Liver (tissue), 9 donors: Measurements from ENCODE around the gene OTUD6A. TPM values are rescaled to one million over a fixed set of nuclear protein-coding genes. Genes with fewer than 3 reads are reported as not detected.
A peak's percentile ranks its signal among the peaks of the same experiment; 100 is the strongest.

Experiments
- DNase-seq: peaks from one replicate; pipeline ENCODE4 v3.0.0-alpha.2; 2017; ENCODE audit warnings: low spot score
- H3K27ac ChIP-seq, 2 donors: one replicate each; pipeline ENCODE4 v1.7.0; 2013; ENCODE audit warnings: inconsistent platforms in 2 of 2, low read length in 2 of 2, control low read depth in 1 of 2, low read depth in 1 of 2, mild to moderate bottlenecking in 1 of 2
- H3K27me3 ChIP-seq, 4 donors: one replicate each; pipeline versions ENCODE4 v1.6.1 to v1.7.0; 2013; ENCODE audit warnings: low read length in 3 of 4, inconsistent platforms in 1 of 4, mild to moderate bottlenecking in 1 of 4, moderate library complexity in 1 of 4; ENCODE audit not compliant: control insufficient read depth in 4 of 4, insufficient read depth in 4 of 4
- H3K36me3 ChIP-seq, 4 donors: one replicate each; pipeline versions ENCODE4 v1.6.1 to v1.7.0; 2013; ENCODE audit warnings: low read length in 3 of 4, mild to moderate bottlenecking in 3 of 4, low read depth in 1 of 4, moderate library complexity in 1 of 4; ENCODE audit not compliant: control insufficient read depth in 4 of 4, insufficient read depth in 3 of 4
- H3K4me1 ChIP-seq, 4 donors: one replicate each; pipeline versions ENCODE4 v1.6.1 to v1.7.0; 2013; ENCODE audit warnings: low read length in 3 of 4, mild to moderate bottlenecking in 3 of 4, moderate library complexity in 1 of 4; ENCODE audit not compliant: control insufficient read depth in 4 of 4, insufficient read depth in 4 of 4
- H3K4me3 ChIP-seq, 3 donors: one replicate each; pipeline versions ENCODE4 v1.6.1 to v1.7.0; 2013; ENCODE audit warnings: low read length in 3 of 3, control low read depth in 1 of 3, low read depth in 1 of 3, mild to moderate bottlenecking in 1 of 3
- H3K9ac ChIP-seq, 2 donors: one replicate each; pipeline ENCODE4 v1.7.0; 2013; ENCODE audit warnings: low read length in 2 of 2, mild to moderate bottlenecking in 2 of 2, moderate library complexity in 2 of 2, control low read depth in 1 of 2, low read depth in 1 of 2
- H3K9me3 ChIP-seq, 4 donors: one replicate each; pipeline versions ENCODE4 v1.6.1 to v1.7.0; 2013; ENCODE audit warnings: low read length in 3 of 4; ENCODE audit not compliant: control insufficient read depth in 4 of 4
- EGR1 ChIP-seq, 2 donors: IDR thresholded peaks; 2 replicates each; pipeline ENCODE4 v1.6.1; 2016 to 2018; ENCODE audit warnings: antibody characterized with exemption in 2 of 2, low read depth in 2 of 2
- FOXA1 ChIP-seq: IDR thresholded peaks from 2 replicates; pipeline ENCODE4 v1.6.1; 2016; ENCODE audit warnings: antibody characterized with exemption
- FOXA2 ChIP-seq: IDR thresholded peaks from 2 replicates; pipeline ENCODE4 v1.6.1; 2016; ENCODE audit warnings: antibody characterized with exemption
- GABPA ChIP-seq, 2 donors: IDR thresholded peaks in 1 of 2; conservative IDR thresholded peaks in 1 of 2; 2 replicates each; pipeline ENCODE4 v1.6.1; 2016; ENCODE audit warnings: antibody characterized with exemption in 2 of 2, mild to moderate bottlenecking in 1 of 2, moderate library complexity in 1 of 2
- HNF4A ChIP-seq, 2 donors: conservative IDR thresholded peaks; 2 replicates each; pipeline ENCODE4 v1.6.1; 2016; ENCODE audit warnings: antibody characterized with exemption in 2 of 2, mild to moderate bottlenecking in 2 of 2
- HNF4G ChIP-seq: IDR thresholded peaks from 2 replicates; pipeline ENCODE4 v1.6.1; 2016; ENCODE audit warnings: antibody characterized with exemption
- JUND ChIP-seq, 2 donors: IDR thresholded peaks; 2 replicates each; pipeline ENCODE4 v1.6.1; 2016; ENCODE audit warnings: antibody characterized with exemption in 2 of 2
- NR2F2 ChIP-seq: IDR thresholded peaks from 2 replicates; pipeline ENCODE4 v1.6.1; 2016; ENCODE audit warnings: antibody characterized with exemption
- RAD21 ChIP-seq, 2 donors: IDR thresholded peaks; 2 replicates each; pipeline ENCODE4 v1.6.1; 2016; ENCODE audit warnings: antibody characterized with exemption in 2 of 2, mild to moderate bottlenecking in 2 of 2
- RXRA ChIP-seq, 2 donors: IDR thresholded peaks; 2 replicates each; pipeline ENCODE4 v1.6.1; 2017 to 2018; ENCODE audit warnings: antibody characterized with exemption in 2 of 2, mild to moderate bottlenecking in 1 of 2
- SP1 ChIP-seq: IDR thresholded peaks from 2 replicates; pipeline ENCODE4 v1.6.1; 2018; ENCODE audit warnings: antibody characterized with exemption, mild to moderate bottlenecking
- TAF1 ChIP-seq: conservative IDR thresholded peaks from 2 replicates; pipeline ENCODE4 v1.6.1; 2016; ENCODE audit warnings: antibody characterized with exemption, mild to moderate bottlenecking
- YY1 ChIP-seq: IDR thresholded peaks from 2 replicates; pipeline ENCODE4 v1.6.1; 2016; ENCODE audit warnings: antibody characterized with exemption, mild to moderate bottlenecking
- WGBS: extraction: QIAGEN DNeasy Blood & Tissue Kit; methylation state at CpG from one replicate; pipeline ENCODE4 v1.1.7; 2013; 5-methylcytosine and 5-hydroxymethylcytosine counted together
- polyA plus RNA-seq, 2 donors: library from polyadenylated mRNA; stranded (reverse) in 1 of 2; unstranded in 1 of 2; fragments of 200-250 nt in 1 of 2; fragments of >200 nt in 1 of 2; fragmentation: Nextera tagmentation in 1 of 2; extraction: Ambion mirVana in 1 of 2; gene quantifications; one replicate each; pipeline versions ENCODE4 v1.2.1 to v1.2.3, GENCODE V29; 2013 to 2015
- total RNA-seq, 2 donors: library from RNA; depleted of rRNA; stranded (reverse); fragments of >200 nt; gene quantifications; one replicate each; pipeline ENCODE4 v1.2.3, GENCODE V29; 2014
- TF ChIP-seq, protein P1 (sequence below): IDR thresholded peaks from 2 replicates; pipeline ENCODE4 v1.6.1; 2016; ENCODE audit warnings: antibody characterized with exemption, mild to moderate bottlenecking
- TF ChIP-seq, protein P2 (sequence below): IDR thresholded peaks from 2 replicates; pipeline ENCODE4 v1.6.1; 2016; ENCODE audit warnings: antibody characterized with exemption
- TF ChIP-seq, protein P3 (sequence below): fragments of 150-350 bp; IDR thresholded peaks from 2 replicates; pipeline ENCODE4 v1.5.1; 2017; ENCODE audit warnings: improper control_type of control experiment, low read depth, low read length; ENCODE audit not compliant: missing input control
- TF ChIP-seq, protein P4 (sequence below): IDR thresholded peaks from 2 replicates; pipeline ENCODE4 v1.6.1; 2016; ENCODE audit warnings: antibody characterized with exemption
- TF ChIP-seq, protein P5 (sequence below): IDR thresholded peaks from 2 replicates; pipeline ENCODE4 v1.6.1; 2016; ENCODE audit warnings: antibody characterized with exemption
- donor health status: healthy.
- donor health status: healthy.
- donor health status: healthy.
- donor health status: healthy.
- donor health status: healthy.

Gene OTUD6A
- total and polyA plus RNA-seq, 4 donors: not detected

DNA sequence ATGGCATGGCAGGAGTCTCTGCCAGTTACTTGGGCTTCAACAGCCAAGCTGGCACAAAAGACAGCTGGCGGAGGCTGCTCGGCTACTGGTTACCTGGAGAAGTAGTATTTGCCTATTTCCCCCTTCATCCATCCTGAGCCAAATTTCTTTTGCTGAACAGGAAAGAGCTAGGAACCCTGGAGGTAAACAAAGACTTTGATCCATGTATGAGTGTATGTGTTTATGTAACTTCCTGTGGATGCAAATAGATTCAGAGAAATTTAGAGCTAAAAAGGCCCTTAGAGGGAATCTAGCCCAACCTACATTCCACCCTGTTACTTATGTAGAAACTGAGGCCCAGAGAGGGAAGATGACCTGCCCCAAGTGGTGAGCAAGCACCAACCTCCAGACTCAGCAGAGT lies 23.7 kb upstream of the OTUD6A start:
- Histone ChIP-seq H3K4me1 (peaks cover 0 to 8% (median 5%) of the 10 kb centered on the region in 4 donors), H3K36me3 (no peaks in the 10 kb centered on the region), H3K27ac (peak overlapping the region in 1 of 2 donors; percentile 0), H3K9ac (no peak overlapping the region), H3K4me3 (no peak overlapping the region), H3K27me3 (no peaks in the 10 kb centered on the region), H3K9me3 (no peaks in the 10 kb centered on the region)
- TF ChIP-seq EGR1 (IDR thresholded peaks at IDR 0.05; ENCODE audit: low read depth in 2 of 2) (no peak), JUND (IDR thresholded peaks at IDR 0.05) (peak in 1 of 2 donors; percentile 15), FOXA2 (peak; percentile 71), NR2F2 (no peak), YY1 (no peak), FOXA1 (no peak), RAD21 (IDR thresholded peaks at IDR 0.05) (no peak), GABPA (IDR thresholded peaks at IDR 0.05 in 1 of 2, conservative IDR thresholded peaks at IDR 0.05 in 1 of 2) (peak in 1 of 2 donors; percentile 62), SP1 (peak; percentile 12), HNF4A (conservative IDR thresholded peaks at IDR 0.05) (peak; percentile 57 to 64), RXRA (IDR thresholded peaks at IDR 0.05) (peak in 1 of 2 donors; percentile 8), TAF1 (no peak), HNF4G (no peak)
- TF ChIP-seq, protein P1, sequence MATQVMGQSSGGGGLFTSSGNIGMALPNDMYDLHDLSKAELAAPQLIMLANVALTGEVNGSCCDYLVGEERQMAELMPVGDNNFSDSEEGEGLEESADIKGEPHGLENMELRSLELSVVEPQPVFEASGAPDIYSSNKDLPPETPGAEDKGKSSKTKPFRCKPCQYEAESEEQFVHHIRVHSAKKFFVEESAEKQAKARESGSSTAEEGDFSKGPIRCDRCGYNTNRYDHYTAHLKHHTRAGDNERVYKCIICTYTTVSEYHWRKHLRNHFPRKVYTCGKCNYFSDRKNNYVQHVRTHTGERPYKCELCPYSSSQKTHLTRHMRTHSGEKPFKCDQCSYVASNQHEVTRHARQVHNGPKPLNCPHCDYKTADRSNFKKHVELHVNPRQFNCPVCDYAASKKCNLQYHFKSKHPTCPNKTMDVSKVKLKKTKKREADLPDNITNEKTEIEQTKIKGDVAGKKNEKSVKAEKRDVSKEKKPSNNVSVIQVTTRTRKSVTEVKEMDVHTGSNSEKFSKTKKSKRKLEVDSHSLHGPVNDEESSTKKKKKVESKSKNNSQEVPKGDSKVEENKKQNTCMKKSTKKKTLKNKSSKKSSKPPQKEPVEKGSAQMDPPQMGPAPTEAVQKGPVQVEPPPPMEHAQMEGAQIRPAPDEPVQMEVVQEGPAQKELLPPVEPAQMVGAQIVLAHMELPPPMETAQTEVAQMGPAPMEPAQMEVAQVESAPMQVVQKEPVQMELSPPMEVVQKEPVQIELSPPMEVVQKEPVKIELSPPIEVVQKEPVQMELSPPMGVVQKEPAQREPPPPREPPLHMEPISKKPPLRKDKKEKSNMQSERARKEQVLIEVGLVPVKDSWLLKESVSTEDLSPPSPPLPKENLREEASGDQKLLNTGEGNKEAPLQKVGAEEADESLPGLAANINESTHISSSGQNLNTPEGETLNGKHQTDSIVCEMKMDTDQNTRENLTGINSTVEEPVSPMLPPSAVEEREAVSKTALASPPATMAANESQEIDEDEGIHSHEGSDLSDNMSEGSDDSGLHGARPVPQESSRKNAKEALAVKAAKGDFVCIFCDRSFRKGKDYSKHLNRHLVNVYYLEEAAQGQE: no peak
- TF ChIP-seq, protein P2, sequence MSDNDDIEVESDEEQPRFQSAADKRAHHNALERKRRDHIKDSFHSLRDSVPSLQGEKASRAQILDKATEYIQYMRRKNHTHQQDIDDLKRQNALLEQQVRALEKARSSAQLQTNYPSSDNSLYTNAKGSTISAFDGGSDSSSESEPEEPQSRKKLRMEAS: peak; percentile 23
- TF ChIP-seq, protein P3, sequence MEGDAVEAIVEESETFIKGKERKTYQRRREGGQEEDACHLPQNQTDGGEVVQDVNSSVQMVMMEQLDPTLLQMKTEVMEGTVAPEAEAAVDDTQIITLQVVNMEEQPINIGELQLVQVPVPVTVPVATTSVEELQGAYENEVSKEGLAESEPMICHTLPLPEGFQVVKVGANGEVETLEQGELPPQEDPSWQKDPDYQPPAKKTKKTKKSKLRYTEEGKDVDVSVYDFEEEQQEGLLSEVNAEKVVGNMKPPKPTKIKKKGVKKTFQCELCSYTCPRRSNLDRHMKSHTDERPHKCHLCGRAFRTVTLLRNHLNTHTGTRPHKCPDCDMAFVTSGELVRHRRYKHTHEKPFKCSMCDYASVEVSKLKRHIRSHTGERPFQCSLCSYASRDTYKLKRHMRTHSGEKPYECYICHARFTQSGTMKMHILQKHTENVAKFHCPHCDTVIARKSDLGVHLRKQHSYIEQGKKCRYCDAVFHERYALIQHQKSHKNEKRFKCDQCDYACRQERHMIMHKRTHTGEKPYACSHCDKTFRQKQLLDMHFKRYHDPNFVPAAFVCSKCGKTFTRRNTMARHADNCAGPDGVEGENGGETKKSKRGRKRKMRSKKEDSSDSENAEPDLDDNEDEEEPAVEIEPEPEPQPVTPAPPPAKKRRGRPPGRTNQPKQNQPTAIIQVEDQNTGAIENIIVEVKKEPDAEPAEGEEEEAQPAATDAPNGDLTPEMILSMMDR: no peak
- TF ChIP-seq, protein P4, sequence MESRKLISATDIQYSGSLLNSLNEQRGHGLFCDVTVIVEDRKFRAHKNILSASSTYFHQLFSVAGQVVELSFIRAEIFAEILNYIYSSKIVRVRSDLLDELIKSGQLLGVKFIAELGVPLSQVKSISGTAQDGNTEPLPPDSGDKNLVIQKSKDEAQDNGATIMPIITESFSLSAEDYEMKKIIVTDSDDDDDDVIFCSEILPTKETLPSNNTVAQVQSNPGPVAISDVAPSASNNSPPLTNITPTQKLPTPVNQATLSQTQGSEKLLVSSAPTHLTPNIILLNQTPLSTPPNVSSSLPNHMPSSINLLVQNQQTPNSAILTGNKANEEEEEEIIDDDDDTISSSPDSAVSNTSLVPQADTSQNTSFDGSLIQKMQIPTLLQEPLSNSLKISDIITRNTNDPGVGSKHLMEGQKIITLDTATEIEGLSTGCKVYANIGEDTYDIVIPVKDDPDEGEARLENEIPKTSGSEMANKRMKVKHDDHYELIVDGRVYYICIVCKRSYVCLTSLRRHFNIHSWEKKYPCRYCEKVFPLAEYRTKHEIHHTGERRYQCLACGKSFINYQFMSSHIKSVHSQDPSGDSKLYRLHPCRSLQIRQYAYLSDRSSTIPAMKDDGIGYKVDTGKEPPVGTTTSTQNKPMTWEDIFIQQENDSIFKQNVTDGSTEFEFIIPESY: no peak
- TF ChIP-seq, protein P5, sequence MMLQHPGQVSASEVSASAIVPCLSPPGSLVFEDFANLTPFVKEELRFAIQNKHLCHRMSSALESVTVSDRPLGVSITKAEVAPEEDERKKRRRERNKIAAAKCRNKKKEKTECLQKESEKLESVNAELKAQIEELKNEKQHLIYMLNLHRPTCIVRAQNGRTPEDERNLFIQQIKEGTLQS: no peak
- WGBS: 34% methylated on average over 2 of the region's 2 CpGs
- DNase-seq: no peak
